ENCODE results near the gene IDUA. TPM values are rescaled to one million over a fixed set of nuclear protein-coding genes. Genes with fewer than 3 reads are reported as not detected.

IDUA gene
- polyA plus RNA-seq, 1 donor (not counting 4 experiments of a cell fraction or from before 2014, with no cell fraction given): 1.2 TPM

GRCh38 chr4:1036095-1036494 is 49.3 kb downstream of the IDUA start:
- Histone ChIP-seq H3K9ac (ENCODE audit: control insufficient read depth, extremely low read depth, insufficient read depth, low read length) (no peak overlapping the region), H3K27me3 (ENCODE audit: control insufficient read depth, extremely low read depth, insufficient read depth, low read length) (peaks cover 33% of the 10 kb centered on the region), H3K36me3 (ENCODE audit: control insufficient read depth in 2 of 2, extremely low read depth in 1 of 2, insufficient read depth in 2 of 2, low read length in 2 of 2) (no peaks in the 10 kb centered on the region), H3K79me2 (ENCODE audit: control insufficient read depth, insufficient read depth, low read length) (no peaks in the 10 kb centered on the region), H2AFZ (ENCODE audit: control insufficient read depth, low read length) (no peak overlapping the region), H3K4me3 (ENCODE audit: control insufficient read depth in 2 of 3, extremely low read depth in 1 of 3, insufficient read depth in 2 of 3, low read depth in 1 of 3, low read length in 3 of 3) (no peak overlapping the region), H3K27ac (ENCODE audit: control insufficient read depth, insufficient read depth, low read length) (no peak overlapping the region), H3K4me1 (ENCODE audit: control insufficient read depth, extremely low read depth, insufficient read depth, low read length) (peaks cover 11% of the 10 kb centered on the region), H3K9me3 (ENCODE audit: control insufficient read depth, low read depth, low read length) (no peaks in the 10 kb centered on the region), H4K20me1 (ENCODE audit: control insufficient read depth, extremely low read depth, insufficient read depth, low read length) (no peaks in the 10 kb centered on the region), H3K4me2 (ENCODE audit: control insufficient read depth, extremely low read depth, insufficient read depth, low read depth, low read length) (no peak overlapping the region), H3K9me1 (ENCODE audit: control insufficient read depth, extremely low read depth, insufficient read depth, low read length) (no peaks in the 10 kb centered on the region)
- TF ChIP-seq EZH2 (IDR thresholded peaks at IDR 0.05; ENCODE audit: low read length) (no peak), CTCF (optimal IDR thresholded peaks at IDR 0.05 in 1 of 3, IDR thresholded peaks at IDR 0.05 in 1 of 3, conservative IDR thresholded peaks at IDR 0.05 in 1 of 3; ENCODE audit: extremely low read depth in 1 of 3, insufficient read depth in 2 of 3, low read length in 3 of 3) (no peak)
- DNase-seq (ENCODE audit: low read depth, low spot score) (no peak), FAIRE-seq (no peak)
- dilution Hi-C loops (cut with MboI; ENCODE audit: extremely low pct_ligation_motif_present, low sequenced_read_pairs): no loop called here

DNA sequence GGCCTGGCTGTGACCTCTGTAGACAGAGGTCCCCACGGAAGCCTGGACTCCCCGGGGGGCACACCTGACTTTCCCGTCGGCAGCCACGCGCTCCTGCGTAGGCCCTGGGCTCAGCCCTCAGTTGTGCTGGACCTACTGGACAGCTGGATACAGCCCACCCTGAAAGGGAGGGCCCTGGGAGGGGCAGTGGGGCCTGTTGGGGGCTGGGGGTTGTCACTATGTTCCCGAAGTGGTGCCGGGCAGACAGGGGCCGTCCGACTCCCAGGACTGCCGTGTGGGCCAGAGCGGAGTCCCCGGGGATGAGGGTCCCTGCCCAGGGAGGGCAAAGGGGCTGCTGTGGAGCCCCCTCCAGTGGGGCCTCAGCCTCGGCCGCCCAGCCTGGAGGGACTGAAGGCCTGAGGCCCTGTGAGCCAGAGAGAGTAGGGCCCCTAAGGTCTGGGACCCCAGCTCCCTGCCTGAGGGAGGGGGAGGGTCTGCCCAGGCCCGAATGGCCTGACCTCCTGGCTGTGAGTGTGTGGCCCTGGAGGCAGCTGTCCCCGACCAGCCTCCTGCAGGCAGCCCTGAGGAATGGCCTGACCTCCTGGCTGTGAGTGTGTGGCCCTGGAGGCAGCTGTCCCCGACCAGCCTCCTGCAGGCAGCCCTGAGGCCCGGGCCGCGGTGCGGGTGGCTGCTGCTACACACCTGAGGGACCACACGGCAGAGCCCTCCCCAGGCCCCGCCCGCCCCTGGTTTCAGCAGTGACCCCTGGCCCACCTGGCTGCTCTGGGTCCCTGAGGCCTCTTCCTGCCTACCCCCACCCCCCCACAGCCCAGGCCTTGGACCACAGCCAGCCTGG is 50.3 kb downstream of the IDUA start:
- TF ChIP-seq CTCF (optimal IDR thresholded peaks at IDR 0.05 in 1 of 3, IDR thresholded peaks at IDR 0.05 in 1 of 3, conservative IDR thresholded peaks at IDR 0.05 in 1 of 3; ENCODE audit: extremely low read depth in 1 of 3, insufficient read depth in 2 of 3, low read length in 3 of 3) (no peak), EZH2 (IDR thresholded peaks at IDR 0.05; ENCODE audit: low read length) (no peak)
- no peak overlapping the region for H3K9ac ChIP-seq (ENCODE audit: control insufficient read depth, extremely low read depth, insufficient read depth, low read length)
- no peaks in the 10 kb centered on the region for H3K36me3 ChIP-seq (ENCODE audit: control insufficient read depth in 2 of 2, extremely low read depth in 1 of 2, insufficient read depth in 2 of 2, low read length in 2 of 2)
- FAIRE-seq (no peak), DNase-seq (ENCODE audit: low read depth, low spot score) (no peak)
- dilution Hi-C loops (cut with MboI; ENCODE audit: extremely low pct_ligation_motif_present, low sequenced_read_pairs): no loop called here
- no peaks in the 10 kb centered on the region for H3K9me3 ChIP-seq (ENCODE audit: control insufficient read depth, low read depth, low read length)
- H4K20me1 ChIP-seq (ENCODE audit: control insufficient read depth, extremely low read depth, insufficient read depth, low read length): no peaks in the 10 kb centered on the region
- no peaks in the 10 kb centered on the region for H3K9me1 ChIP-seq (ENCODE audit: control insufficient read depth, extremely low read depth, insufficient read depth, low read length)
- H3K4me2 ChIP-seq (ENCODE audit: control insufficient read depth, extremely low read depth, insufficient read depth, low read depth, low read length): no peak overlapping the region
- H3K4me3 ChIP-seq (ENCODE audit: control insufficient read depth in 2 of 3, extremely low read depth in 1 of 3, insufficient read depth in 2 of 3, low read depth in 1 of 3, low read length in 3 of 3): no peak overlapping the region
- H3K4me1 ChIP-seq (ENCODE audit: control insufficient read depth, extremely low read depth, insufficient read depth, low read length): peaks cover 20% of the 10 kb centered on the region
- H3K79me2 ChIP-seq (ENCODE audit: control insufficient read depth, insufficient read depth, low read length): no peaks in the 10 kb centered on the region
- peaks cover 24% of the 10 kb centered on the region for H3K27me3 ChIP-seq (ENCODE audit: control insufficient read depth, extremely low read depth, insufficient read depth, low read length)
- no peak overlapping the region for H2AFZ ChIP-seq (ENCODE audit: control insufficient read depth, low read length)
- no peak overlapping the region for H3K27ac ChIP-seq (ENCODE audit: control insufficient read depth, insufficient read depth, low read length)
